ENCODE results near the gene COL4A3. TPM values are rescaled to one million over a fixed set of nuclear protein-coding genes. Genes with fewer than 3 reads are reported as not detected.

COL4A3 gene
- total and polyA plus RNA-seq, 2 donors (not counting 3 experiments of a cell fraction or from before 2014, with no cell fraction given), result not detected

- H3K27ac ChIP-seq (ENCODE audit: insufficient read depth, low read depth, low read length), result no peak overlapping the region
- H3K9me3 ChIP-seq (replicated peaks; ENCODE audit: control insufficient read depth, insufficient read depth, low read length), result no peaks in the 10 kb centered on the region
- FAIRE-seq (peak; percentile 48), DNase-seq (ENCODE audit: low read depth, low spot score) (no peak)
- dilution Hi-C loops (cut with MboI; ENCODE audit: extremely low pct_ligation_motif_present, low sequenced_read_pairs) (no loop called here), intact Hi-C loops (cut with micrococcal nuclease) (no loop called here)
- H3K9ac ChIP-seq (replicated peaks; ENCODE audit: extremely low read depth, insufficient read depth, low read length), result no peak overlapping the region
- POLR2A ChIA-PET, result no interaction called here
- CTCF ChIA-PET, result no interaction called here
- no peaks in the 10 kb centered on the region for H3K27me3 ChIP-seq (ENCODE audit: control insufficient read depth in 2 of 2, insufficient read depth in 2 of 2, low read length in 2 of 2)
- no peak overlapping the region for H2AFZ ChIP-seq (ENCODE audit: low read depth, low read length)
- H3K36me3 ChIP-seq (ENCODE audit: control insufficient read depth in 2 of 2, extremely low read depth in 1 of 2, insufficient read depth in 2 of 2, low read length in 2 of 2), result peaks cover 3% of the 10 kb centered on the region in 2 experiments
- no peaks in the 10 kb centered on the region for H3K9me1 ChIP-seq (replicated peaks; ENCODE audit: control insufficient read depth, extremely low read depth, insufficient read depth, low read length)
- H3K4me3 ChIP-seq (replicated peaks in 1 of 3; ENCODE audit: insufficient read depth in 1 of 3, low read depth in 1 of 3, low read length in 3 of 3), result no peak overlapping the region
- no peaks in the 10 kb centered on the region for H3K4me1 ChIP-seq (ENCODE audit: control insufficient read depth, extremely low read depth, insufficient read depth, low read length)
- H3K4me2 ChIP-seq (ENCODE audit: insufficient read depth, low read length), result no peak overlapping the region
- TF ChIP-seq GATA2 (IDR thresholded peaks at IDR 0.05; ENCODE audit: insufficient read depth, insufficient read length, low read depth, low read length), result no peak
- TF ChIP-seq MAX (IDR thresholded peaks at IDR 0.05; ENCODE audit: insufficient read depth, insufficient read length), result no peak
- no peak for TF ChIP-seq JUN (IDR thresholded peaks at IDR 0.05; ENCODE audit: borderline replicate concordance, insufficient read depth, insufficient read length, low read depth)
- TF ChIP-seq FOS (IDR thresholded peaks at IDR 0.05; ENCODE audit: borderline replicate concordance, insufficient read depth, low read length), result no peak
- TF ChIP-seq POLR2A (IDR thresholded peaks at IDR 0.05; ENCODE audit: low read depth, low read length), result no peak
- no peak for TF ChIP-seq POLR2AphosphoS5 (IDR thresholded peaks at IDR 0.05; ENCODE audit: insufficient read depth, low read depth, low read length)
- no peak for TF ChIP-seq EZH2 (IDR thresholded peaks at IDR 0.05; ENCODE audit: borderline replicate concordance, low read depth, low read length, severe bottlenecking)
- no peak for TF ChIP-seq MYC (IDR thresholded peaks at IDR 0.05; ENCODE audit: low read depth, low read length)
- no peak for TF ChIP-seq CTCF (IDR thresholded peaks at IDR 0.05; ENCODE audit: extremely low read depth in 1 of 2, insufficient read depth in 1 of 2, low read depth in 1 of 2, low read length in 2 of 2)
- BruUV-seq (replicated peaks), result no TSS peak
- H3K79me2 ChIP-seq (ENCODE audit: control insufficient read depth, insufficient read depth, low read length), result no peaks in the 10 kb centered on the region
- H4K20me1 ChIP-seq (replicated peaks; ENCODE audit: control insufficient read depth, extremely low read depth, insufficient read depth, low read length), result no peaks in the 10 kb centered on the region
These were observed 174.7 kb downstream of the COL4A3 start for GRCh38 chr2:227339098-227339599.
